Activated CD4-positive, alpha-beta memory T cell treated with anti-CD3 and anti-CD28 coated beads for 36 hours (primary cell): ENCODE measurements around the gene PNPLA7. TPM values are rescaled to one million over a fixed set of nuclear protein-coding genes. Genes with fewer than 3 reads are reported as not detected.
A peak's percentile ranks its signal among the peaks of the same experiment; 100 is the strongest.
"Not testable (repeated sequence)": the region's sequence is repeated elsewhere in the genome, so short reads cannot be mapped to it uniquely, and the experiment has no call there.

Experiments
- CTCF ChIA-PET: fragments of 350-600 bp; sonication (Branson Sonifier 250); formaldehyde crosslinking; loops from one replicate; lab custom pipeline; 2021; ENCODE audit warnings: antibody characterized with exemption, inconsistent platforms; lab: Charles Lee
- POLR2A ChIA-PET: fragments of 350-600 bp; sonication (Branson Sonifier 250); formaldehyde crosslinking; loops from one replicate; lab custom pipeline; 2021; ENCODE audit warnings: antibody characterized with exemption; lab: Charles Lee
- DNase-seq: peaks from one replicate; pipeline ENCODE4 v3.0.0-alpha.2; 2020
- H3K27ac Mint-ChIP-seq: one replicate; pipeline ENCODE4 v1.8.0; 2021; ENCODE audit warnings: mixed read lengths
- H3K27me3 Mint-ChIP-seq: one replicate; pipeline ENCODE4 v1.8.0; 2021; ENCODE audit warnings: mixed read lengths
- H3K36me3 Mint-ChIP-seq: one replicate; pipeline ENCODE4 v1.8.0; 2021; ENCODE audit warnings: mixed read lengths
- H3K4me1 Mint-ChIP-seq: one replicate; pipeline ENCODE4 v1.8.0; 2021; ENCODE audit warnings: low read depth, mixed read lengths
- H3K4me3 Mint-ChIP-seq: one replicate; pipeline ENCODE4 v1.8.0; 2021; ENCODE audit warnings: mild to moderate bottlenecking, mixed read lengths
- H3K9me3 Mint-ChIP-seq: one replicate; pipeline ENCODE4 v1.8.0; 2021; ENCODE audit warnings: mixed read lengths
- intact Hi-C: fragments of 100-400 bp; cut with micrococcal nuclease; formaldehyde crosslinking; loops from one replicate; pipeline ENCODE4 v1.15.1; 2023
- total RNA-seq, 2 experiments: library from RNA; stranded (reverse); gene quantifications; one replicate each; pipeline ENCODE4 v1.2.3, GENCODE V29; 2021

PNPLA7 gene
- total RNA-seq, 2 experiments from 2014 or later, result 3.1 to 4.0 TPM

DNA sequence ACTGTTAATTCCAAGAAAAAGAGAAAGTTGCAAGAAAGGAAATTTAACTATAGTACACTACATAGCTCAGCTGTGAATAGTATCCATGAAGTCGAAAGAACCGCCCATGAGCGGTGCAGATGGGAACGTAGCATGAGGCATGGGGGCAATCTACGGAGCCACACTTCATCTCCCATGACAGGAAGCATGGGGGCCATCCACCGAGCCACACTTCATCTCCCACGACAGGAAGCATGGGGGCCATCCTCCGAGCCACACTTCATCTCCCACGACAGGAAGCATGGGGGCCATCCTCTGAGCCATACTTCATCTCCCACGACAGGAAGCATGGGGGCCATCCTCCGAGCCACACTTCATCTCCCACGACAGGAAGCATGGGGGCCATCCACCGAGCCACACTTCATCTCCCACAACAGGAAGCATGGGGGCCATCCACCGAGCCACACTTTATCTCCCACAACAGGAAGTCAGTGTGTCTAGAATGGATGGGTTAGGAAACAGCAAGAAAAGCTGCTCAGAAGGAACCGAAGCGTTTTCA lies 13.5 kb downstream of the PNPLA7 start:
- H3K27ac Mint-ChIP-seq, result peak overlapping the region; percentile 72
- H3K27me3 Mint-ChIP-seq, POLR2A ChIA-PET: not testable (repeated sequence)

DNA sequence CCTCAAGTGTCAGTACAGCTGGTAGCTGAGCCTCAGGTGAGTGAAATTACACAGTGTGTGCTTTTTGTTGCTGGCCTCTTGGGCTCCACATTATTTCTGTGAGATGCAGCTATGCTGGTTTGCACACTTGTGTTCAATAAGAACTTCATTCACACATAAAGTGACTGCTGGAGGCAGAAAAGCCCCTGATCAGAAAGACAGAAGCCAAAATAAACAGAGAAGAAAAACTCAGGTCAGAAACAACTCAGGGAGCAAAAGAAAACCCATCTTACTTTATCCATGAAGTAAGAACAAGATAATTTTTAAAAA lies 15.1 kb downstream of the PNPLA7 start:
- POLR2A ChIA-PET, result no interaction called here
- peaks cover 6% of the 10 kb centered on the region for H3K9me3 Mint-ChIP-seq
- no peak overlapping the region for H3K4me3 Mint-ChIP-seq
- no peaks in the 10 kb centered on the region for H3K27me3 Mint-ChIP-seq
- peak overlapping the region; percentile 30 for H3K27ac Mint-ChIP-seq
- peaks cover 24% of the 10 kb centered on the region for H3K4me1 Mint-ChIP-seq
- intact Hi-C loops, result loop anchor here (10.0 kb wide), 1 partner anchor 240 kb away; no protein-coding TSS in a partner anchor
- DNase-seq, result no peak
- peaks cover 5% of the 10 kb centered on the region for H3K36me3 Mint-ChIP-seq
- CTCF ChIA-PET, result interaction anchor here (0.7 to 1.5 kb wide), 10 partner anchors 8 to 675 kb away, joined by 3 to 10 read pairs (median 3); partner anchors contain the start of genes EHMT1 and MRPL41

More for the DNA sequence above, 13.5 kb downstream of the PNPLA7 start:
- H3K4me3 Mint-ChIP-seq, H3K36me3 Mint-ChIP-seq, H3K9me3 Mint-ChIP-seq: not testable (repeated sequence)
- peaks cover 24% of the 10 kb centered on the region for H3K4me1 Mint-ChIP-seq
- peak; percentile 49 for DNase-seq
- CTCF ChIA-PET, result interaction anchor here (0.6 kb wide), 1 partner anchor 86 kb away, joined by 4 read pairs; no protein-coding TSS in a partner anchor
- intact Hi-C loops, result loop anchor here (10.0 kb wide), 1 partner anchor 242 kb away; no protein-coding TSS in a partner anchor

DNA sequence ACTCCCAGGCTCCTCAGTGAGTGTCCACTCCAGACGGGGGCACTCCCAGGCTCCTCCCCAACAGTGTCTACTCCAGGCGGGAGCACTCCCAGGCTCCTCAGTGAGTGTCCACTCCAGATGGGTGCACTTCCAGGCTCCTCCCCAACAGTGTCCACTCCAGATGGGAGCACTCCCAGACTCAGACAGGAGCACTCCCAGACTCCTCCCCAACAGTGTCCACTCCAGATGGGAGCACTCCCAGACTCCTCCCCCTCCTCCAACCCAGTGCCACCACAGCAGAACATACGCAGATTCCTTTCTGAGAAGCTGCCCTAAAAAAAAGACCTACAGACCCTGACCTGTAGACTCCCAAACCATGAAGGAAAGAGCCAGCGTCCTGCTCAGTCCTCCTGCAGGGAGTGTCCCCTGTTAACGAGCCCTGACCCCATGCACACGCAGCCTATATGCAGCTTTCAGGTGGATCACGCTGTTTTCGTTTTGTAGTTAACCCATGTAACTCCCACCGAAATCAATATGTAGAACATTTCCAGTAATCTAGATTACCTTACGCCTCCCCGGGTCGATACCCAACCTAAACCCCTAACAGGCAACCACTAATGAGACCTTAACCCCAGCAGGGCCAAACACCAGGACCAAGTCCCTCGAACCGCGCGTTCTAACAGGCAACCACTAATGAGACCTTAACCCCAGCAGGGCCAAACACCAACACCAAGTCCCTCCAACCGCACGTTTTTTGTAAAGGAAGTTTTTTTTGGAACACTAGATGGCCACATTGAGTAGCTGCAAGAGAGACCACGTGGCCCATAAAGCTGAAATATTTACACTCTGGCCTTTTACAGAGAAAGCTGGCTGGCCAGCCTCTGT lies 15.7 kb downstream of the PNPLA7 start:
- POLR2A ChIA-PET, result no interaction called here
- H3K4me3 Mint-ChIP-seq, result no peak overlapping the region
- H3K36me3 Mint-ChIP-seq, result peaks cover 5% of the 10 kb centered on the region
- peaks cover 24% of the 10 kb centered on the region for H3K4me1 Mint-ChIP-seq
- intact Hi-C loops, result loop anchor here (10.0 kb wide), 1 partner anchor 240 kb away; no protein-coding TSS in a partner anchor
- H3K9me3 Mint-ChIP-seq, result peaks cover 6% of the 10 kb centered on the region
- peak overlapping the region; percentile 30 for H3K27ac Mint-ChIP-seq
- DNase-seq, result peak; percentile 26
- no peaks in the 10 kb centered on the region for H3K27me3 Mint-ChIP-seq
- CTCF ChIA-PET, result interaction anchor here (0.7 to 1.5 kb wide), 10 partner anchors 8 to 676 kb away, joined by 3 to 10 read pairs (median 3); partner anchors contain the start of genes EHMT1 and MRPL41

DNA sequence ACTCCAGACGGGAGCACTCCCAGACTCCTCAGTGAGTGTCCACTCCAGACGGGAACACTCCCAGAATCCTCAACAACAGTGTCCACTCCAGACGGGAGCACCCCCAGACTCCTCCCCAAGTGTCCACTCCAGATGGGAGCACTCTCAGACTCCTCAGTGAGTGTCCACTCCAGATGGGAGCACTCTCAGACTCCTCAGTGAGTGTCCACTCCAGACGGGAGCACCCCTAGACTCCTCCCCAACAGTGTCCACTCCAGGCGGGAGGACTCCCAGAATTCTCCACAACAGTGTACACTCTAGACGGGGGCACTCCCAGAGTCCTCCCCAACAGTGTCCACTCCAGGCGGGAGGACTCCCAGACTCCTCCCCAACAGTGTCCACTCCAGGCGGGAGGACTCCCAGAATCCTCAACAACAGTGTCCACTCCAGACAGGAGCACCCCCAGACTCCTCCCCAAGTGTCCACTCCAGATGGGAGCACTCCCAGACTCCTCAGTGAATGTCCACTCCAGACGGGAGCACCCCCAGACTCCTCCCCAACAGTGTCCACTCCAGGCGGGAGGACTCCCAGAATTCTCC lies 17.2 kb downstream of the PNPLA7 start:
- H3K4me3 Mint-ChIP-seq, H3K27me3 Mint-ChIP-seq, DNase-seq, CTCF ChIA-PET, H3K27ac Mint-ChIP-seq, H3K36me3 Mint-ChIP-seq, H3K9me3 Mint-ChIP-seq, POLR2A ChIA-PET: not testable (repeated sequence)
- peaks cover 27% of the 10 kb centered on the region for H3K4me1 Mint-ChIP-seq
- intact Hi-C loops, result loop anchor here (10.0 kb wide), 1 partner anchor 238 kb away; no protein-coding TSS in a partner anchor

DNA sequence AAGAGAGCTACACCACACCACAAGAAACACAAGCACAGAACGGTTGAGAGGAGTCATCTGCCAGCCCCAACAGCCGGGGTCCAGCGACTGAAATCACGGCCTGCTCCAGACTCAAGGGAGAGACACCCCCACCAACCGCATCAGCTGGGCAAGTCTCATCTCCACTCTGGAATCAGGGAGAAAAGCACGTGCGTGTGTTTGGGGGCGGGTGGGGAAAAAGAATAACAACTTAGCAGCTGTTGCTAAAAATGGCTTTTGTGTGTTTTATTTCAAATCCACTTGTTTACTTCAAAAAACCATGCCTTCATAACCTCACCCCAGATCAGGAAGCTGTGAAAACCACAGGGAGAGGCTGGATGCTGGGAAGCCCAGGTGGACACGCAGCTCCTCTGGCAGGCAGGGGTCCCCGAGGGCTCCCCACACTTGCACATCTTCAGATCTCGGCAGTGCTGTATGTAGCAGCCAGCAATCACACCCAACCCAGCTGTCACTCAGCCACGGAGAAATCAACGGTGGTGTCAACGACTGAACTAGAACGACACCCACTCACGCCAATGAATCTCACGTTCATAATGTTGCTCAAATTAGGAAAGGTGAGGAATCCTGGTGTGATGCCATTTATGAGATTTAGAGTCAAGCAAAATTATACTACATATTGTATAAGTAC lies 19.0 kb downstream of the PNPLA7 start:
- CTCF ChIA-PET, result interaction anchor here (0.7 to 1.1 kb wide), 2 partner anchors 11 to 108 kb away, joined by 3 to 4 read pairs; partner anchors contain the start of genes EXD3 and NOXA1
- peaks cover 17% of the 10 kb centered on the region for H3K4me1 Mint-ChIP-seq
- H3K4me3 Mint-ChIP-seq, result no peak overlapping the region
- DNase-seq, result no peak
- POLR2A ChIA-PET, result no interaction called here
- intact Hi-C loops, result loop anchor here (10.0 kb wide), 1 partner anchor 236 kb away; no protein-coding TSS in a partner anchor
- H3K9me3 Mint-ChIP-seq, result peaks cover 2% of the 10 kb centered on the region
- no peak overlapping the region for H3K27ac Mint-ChIP-seq
- H3K27me3 Mint-ChIP-seq, result no peaks in the 10 kb centered on the region
- H3K36me3 Mint-ChIP-seq, result peaks cover 2% of the 10 kb centered on the region

DNA sequence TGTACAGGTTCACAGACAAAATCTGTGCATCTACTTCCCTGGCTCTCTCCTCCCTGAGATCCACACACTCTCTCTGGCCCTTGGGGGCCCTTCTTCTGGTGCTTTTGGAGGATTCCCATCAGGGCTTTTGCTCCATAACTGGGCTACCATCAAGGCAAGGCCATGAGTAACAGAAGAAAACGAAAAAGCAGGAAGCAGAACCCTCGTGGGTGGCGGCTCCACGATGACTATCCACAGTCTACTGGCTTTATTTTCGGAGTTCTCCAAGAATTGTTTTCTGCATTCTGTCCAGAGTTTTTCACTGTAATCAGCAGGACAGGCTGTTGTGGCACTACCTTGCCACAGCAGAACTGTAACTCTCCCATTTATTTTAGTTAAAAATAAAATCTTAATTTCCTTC lies 19.9 kb downstream of the PNPLA7 start:
- no peaks in the 10 kb centered on the region for H3K36me3 Mint-ChIP-seq
- POLR2A ChIA-PET, result no interaction called here
- H3K27ac Mint-ChIP-seq, result no peak overlapping the region
- no peaks in the 10 kb centered on the region for H3K27me3 Mint-ChIP-seq
- CTCF ChIA-PET, result no interaction called here
- no peak overlapping the region for H3K4me3 Mint-ChIP-seq
- intact Hi-C loops, result loop anchor here (10.0 kb wide), 1 partner anchor 236 kb away; no protein-coding TSS in a partner anchor
- H3K9me3 Mint-ChIP-seq, result no peaks in the 10 kb centered on the region
- peaks cover 14% of the 10 kb centered on the region for H3K4me1 Mint-ChIP-seq
- no peak for DNase-seq

DNA sequence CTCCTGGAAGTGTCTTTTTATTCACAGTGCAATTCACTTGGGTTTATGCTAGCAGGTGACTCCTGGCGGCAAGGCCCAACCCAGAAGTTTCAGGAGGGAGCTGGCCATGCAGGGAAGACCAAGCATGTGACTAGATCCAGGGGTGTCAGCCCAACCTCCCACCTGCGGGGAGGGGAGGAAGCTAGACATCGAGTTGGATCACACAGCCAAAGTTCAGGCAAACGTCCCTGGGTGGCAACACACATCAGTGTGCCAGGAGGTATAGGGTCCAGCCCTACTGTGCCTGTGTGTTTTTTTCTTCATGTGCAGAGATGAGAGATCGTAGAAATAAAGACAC lies 25.3 kb downstream of the PNPLA7 start:
- Mint-ChIP-seq H3K36me3 (no peaks in the 10 kb centered on the region), H3K27me3 (no peaks in the 10 kb centered on the region), H3K27ac (no peak overlapping the region), H3K4me1 (peaks cover 9% of the 10 kb centered on the region), H3K4me3 (no peak overlapping the region), H3K9me3 (no peaks in the 10 kb centered on the region)
- intact Hi-C loops, result no loop called here
- CTCF ChIA-PET, result interaction anchor here (0.6 to 0.9 kb wide), 3 partner anchors 16 to 575 kb away, joined by 3 to 4 read pairs (median 3); partner anchors contain the start of genes EXD3 and NOXA1
- no peak for DNase-seq
- POLR2A ChIA-PET, result no interaction called here

DNA sequence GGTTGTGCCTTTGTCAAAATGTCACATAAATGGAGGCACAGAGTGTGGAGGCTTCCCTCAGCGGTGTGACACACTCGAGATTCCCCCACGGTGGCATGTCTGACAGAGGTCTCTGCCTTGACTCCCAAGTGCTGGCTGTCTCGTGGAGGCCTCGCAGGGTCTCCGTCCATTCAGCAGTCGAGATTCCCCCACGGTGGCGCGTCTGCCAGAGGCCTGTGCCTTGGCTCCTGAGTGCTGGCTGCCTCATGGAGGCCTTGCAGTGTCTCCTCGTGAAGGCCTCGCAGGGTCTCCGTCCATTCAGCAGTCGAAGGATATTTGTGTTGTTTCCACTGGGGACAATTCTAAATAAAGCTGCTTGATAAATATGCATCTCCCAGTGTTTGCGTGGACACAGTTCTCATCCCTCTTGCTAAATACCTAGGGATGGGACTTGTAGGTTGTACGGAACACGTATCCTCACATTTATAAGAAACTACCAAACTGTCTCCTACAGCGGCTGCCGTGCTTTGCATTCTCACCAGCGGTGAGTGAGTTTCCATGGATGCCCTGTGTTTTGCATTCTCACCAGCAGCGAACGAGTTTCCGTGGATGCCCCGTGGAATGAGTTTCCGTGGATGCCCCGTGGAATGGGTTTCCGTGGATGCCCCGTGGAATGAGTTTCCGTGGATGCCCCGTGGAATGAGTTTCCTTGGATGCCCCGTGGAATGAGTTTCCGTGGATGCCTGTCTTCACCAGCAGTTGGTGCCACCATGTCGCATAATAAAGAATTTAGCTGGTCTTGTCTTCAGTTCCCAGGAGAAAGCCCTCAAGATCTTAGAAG lies 25.8 kb downstream of the PNPLA7 start:
- intact Hi-C loops, result no loop called here
- Mint-ChIP-seq H3K36me3 (no peaks in the 10 kb centered on the region), H3K4me3 (no peak overlapping the region), H3K27me3 (no peaks in the 10 kb centered on the region), H3K27ac (no peak overlapping the region), H3K9me3 (no peaks in the 10 kb centered on the region), H3K4me1 (peaks cover 7% of the 10 kb centered on the region)
- ChIA-PET CTCF (interaction anchor here (0.6 to 0.9 kb wide), 3 partner anchors 15 to 576 kb away, joined by 3 to 4 read pairs (median 3); partner anchors contain the start of genes EXD3 and NOXA1), POLR2A (no interaction called here)
- DNase-seq, result no peak

DNA sequence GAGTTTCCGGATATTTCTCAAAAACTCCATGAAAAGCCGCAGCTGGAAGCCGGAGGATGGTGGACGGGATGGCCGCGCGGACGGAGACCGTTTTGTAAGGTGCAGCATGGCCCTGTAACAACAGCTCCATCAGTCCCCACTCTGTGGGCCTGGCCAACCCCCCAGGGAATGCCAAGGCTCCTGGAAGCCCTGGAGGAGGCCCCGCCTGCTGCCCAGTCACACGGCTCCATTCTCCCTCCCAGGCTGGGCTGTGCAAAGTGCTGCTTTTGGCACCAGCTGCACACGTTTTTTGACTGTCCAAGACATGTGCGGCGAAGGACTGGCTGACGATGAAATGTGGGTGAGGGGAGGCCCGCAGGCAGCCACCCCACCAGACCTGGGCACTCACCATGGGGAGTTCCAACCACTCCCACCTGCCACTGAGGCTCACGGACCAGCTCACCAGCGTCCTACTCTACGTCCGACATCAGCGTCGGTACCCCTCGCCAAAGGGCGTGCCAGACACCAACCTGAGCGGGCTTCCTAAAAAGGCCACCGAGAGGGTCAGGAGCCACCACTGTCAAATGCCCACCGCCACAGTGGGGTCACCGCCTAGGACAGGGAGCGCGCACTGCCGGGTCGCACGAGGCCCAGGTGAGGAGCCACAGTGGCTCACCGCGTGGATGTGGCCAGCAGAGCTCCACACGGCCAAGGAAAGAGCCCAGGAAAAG lies 27.3 kb downstream of the PNPLA7 start:
- ChIA-PET CTCF (no interaction called here), POLR2A (no interaction called here)
- Mint-ChIP-seq H3K36me3 (no peaks in the 10 kb centered on the region), H3K9me3 (no peaks in the 10 kb centered on the region), H3K4me3 (no peak overlapping the region), H3K27ac (no peak overlapping the region), H3K27me3 (no peaks in the 10 kb centered on the region), H3K4me1 (peaks cover 6% of the 10 kb centered on the region)
- DNase-seq, result no peak
- intact Hi-C loops, result no loop called here

DNA sequence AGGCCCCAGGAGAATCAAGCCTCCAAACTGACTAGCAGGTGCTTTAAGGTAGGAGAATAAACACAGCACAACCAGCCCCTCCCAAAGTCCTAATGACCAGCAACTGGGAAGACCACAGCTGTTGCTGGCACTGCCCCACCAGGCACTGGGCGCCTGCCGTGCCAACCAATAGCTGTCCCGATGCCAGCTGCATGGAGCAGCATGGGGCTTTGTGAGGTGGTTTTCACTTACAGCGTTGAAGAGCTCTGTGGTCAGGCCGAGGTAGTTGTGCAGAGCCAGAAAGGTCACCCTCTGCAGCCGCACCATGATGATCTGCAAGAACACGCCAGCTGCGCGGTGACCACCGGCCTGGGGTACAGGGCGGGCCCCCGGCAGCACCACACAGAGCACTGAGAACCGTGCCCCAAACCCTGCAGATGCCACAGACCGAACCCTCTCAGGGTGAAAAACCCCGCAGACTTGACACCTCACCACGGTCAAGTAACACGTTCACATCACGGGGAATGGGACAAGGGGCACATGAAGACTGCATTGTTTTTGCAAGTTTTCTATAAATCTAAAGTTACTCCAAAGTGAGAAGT lies 28.7 kb downstream of the PNPLA7 start:
- Mint-ChIP-seq H3K4me1 (peaks cover 3% of the 10 kb centered on the region), H3K9me3 (no peaks in the 10 kb centered on the region), H3K27me3 (no peaks in the 10 kb centered on the region), H3K36me3 (no peaks in the 10 kb centered on the region), H3K4me3 (no peak overlapping the region), H3K27ac (no peak overlapping the region)
- CTCF ChIA-PET, result no interaction called here
- no peak for DNase-seq
- intact Hi-C loops, result no loop called here
- POLR2A ChIA-PET, result no interaction called here
